Mammary epithelial cell (primary cell): ENCODE data around the gene SERPINA6.

Experiments used
- EZH2 ChIP-seq: IDR thresholded peaks from 2 replicates; pipeline ENCODE4 v1.6.1; 2012; ENCODE audit warnings: low read length, inconsistent platforms, borderline replicate concordance
- TF ChIP-seq, protein P1 (sequence below), 2 donors: IDR thresholded peaks in 1 of 2; conservative IDR thresholded peaks in 1 of 2; 2 replicates each; pipeline ENCODE4 v1.5.1; 2011 to 2012; ENCODE audit warnings: inconsistent platforms in 2 of 2, low read length in 2 of 2, mild to moderate bottlenecking in 2 of 2, control low read depth in 1 of 2, low read depth in 1 of 2; ENCODE audit not compliant: insufficient read depth in 1 of 2; ENCODE audit errors: extremely low read depth in 1 of 2

DNA sequence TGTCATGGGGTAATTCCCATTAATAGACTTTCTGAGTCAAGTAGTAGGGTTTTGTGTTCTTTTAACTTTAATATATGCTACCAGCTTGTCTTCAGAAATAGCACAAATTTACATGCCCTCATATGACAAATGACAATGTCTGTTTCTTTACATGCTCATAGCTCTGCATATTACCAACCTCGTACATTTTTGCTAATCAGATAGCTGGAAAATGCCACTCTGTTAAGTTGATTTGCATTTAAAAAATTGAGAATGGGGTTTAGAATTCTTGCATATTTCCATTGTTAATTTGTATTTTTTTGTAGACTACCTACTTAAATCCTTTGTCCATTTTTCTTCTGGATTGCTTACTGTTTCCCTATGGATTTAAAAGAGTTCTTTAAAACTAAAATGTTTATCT, 34.0 kb upstream of the SERPINA6 start:
- TF ChIP-seq, protein P1, sequence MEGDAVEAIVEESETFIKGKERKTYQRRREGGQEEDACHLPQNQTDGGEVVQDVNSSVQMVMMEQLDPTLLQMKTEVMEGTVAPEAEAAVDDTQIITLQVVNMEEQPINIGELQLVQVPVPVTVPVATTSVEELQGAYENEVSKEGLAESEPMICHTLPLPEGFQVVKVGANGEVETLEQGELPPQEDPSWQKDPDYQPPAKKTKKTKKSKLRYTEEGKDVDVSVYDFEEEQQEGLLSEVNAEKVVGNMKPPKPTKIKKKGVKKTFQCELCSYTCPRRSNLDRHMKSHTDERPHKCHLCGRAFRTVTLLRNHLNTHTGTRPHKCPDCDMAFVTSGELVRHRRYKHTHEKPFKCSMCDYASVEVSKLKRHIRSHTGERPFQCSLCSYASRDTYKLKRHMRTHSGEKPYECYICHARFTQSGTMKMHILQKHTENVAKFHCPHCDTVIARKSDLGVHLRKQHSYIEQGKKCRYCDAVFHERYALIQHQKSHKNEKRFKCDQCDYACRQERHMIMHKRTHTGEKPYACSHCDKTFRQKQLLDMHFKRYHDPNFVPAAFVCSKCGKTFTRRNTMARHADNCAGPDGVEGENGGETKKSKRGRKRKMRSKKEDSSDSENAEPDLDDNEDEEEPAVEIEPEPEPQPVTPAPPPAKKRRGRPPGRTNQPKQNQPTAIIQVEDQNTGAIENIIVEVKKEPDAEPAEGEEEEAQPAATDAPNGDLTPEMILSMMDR (conservative IDR thresholded peaks at IDR 0.05 in 1 of 2, IDR thresholded peaks at IDR 0.05 in 1 of 2; ENCODE audit: extremely low read depth in 1 of 2, insufficient read depth in 1 of 2, low read depth in 1 of 2, low read length in 2 of 2), result no peak
- TF ChIP-seq EZH2, result no peak
